Measurements from ENCODE around the gene CUL5. TPM values are rescaled to one million over a fixed set of nuclear protein-coding genes. Genes with fewer than 3 reads are reported as not detected.

CUL5 gene
- polyA plus RNA-seq, 1 donor (not counting 4 experiments of a cell fraction or from before 2014, with no cell fraction given): 15.1 TPM

- DNase-seq (ENCODE audit: low read depth, low spot score) (no peak), FAIRE-seq (no peak)
- H3K27ac ChIP-seq (ENCODE audit: control insufficient read depth, insufficient read depth, low read length): no peak overlapping the region
- H2AFZ ChIP-seq (ENCODE audit: control insufficient read depth, low read length): no peak overlapping the region
- H3K36me3 ChIP-seq (ENCODE audit: control insufficient read depth in 2 of 2, extremely low read depth in 1 of 2, insufficient read depth in 2 of 2, low read length in 2 of 2): peaks cover 11 to 18% of the 10 kb centered on the region in 2 experiments
- no peaks in the 10 kb centered on the region for H3K9me1 ChIP-seq (ENCODE audit: control insufficient read depth, extremely low read depth, insufficient read depth, low read length)
- no peaks in the 10 kb centered on the region for H3K9me3 ChIP-seq (ENCODE audit: control insufficient read depth, low read depth, low read length)
- H3K4me2 ChIP-seq (ENCODE audit: control insufficient read depth, extremely low read depth, insufficient read depth, low read depth, low read length): no peak overlapping the region
- no peaks in the 10 kb centered on the region for H4K20me1 ChIP-seq (ENCODE audit: control insufficient read depth, extremely low read depth, insufficient read depth, low read length)
- H3K4me1 ChIP-seq (ENCODE audit: control insufficient read depth, extremely low read depth, insufficient read depth, low read length): no peaks in the 10 kb centered on the region
- no peak overlapping the region for H3K9ac ChIP-seq (ENCODE audit: control insufficient read depth, extremely low read depth, insufficient read depth, low read length)
- no peak overlapping the region for H3K4me3 ChIP-seq (ENCODE audit: control insufficient read depth in 2 of 3, extremely low read depth in 1 of 3, insufficient read depth in 2 of 3, low read depth in 1 of 3, low read length in 3 of 3)
- no peaks in the 10 kb centered on the region for H3K27me3 ChIP-seq (ENCODE audit: control insufficient read depth, extremely low read depth, insufficient read depth, low read length)
- no peaks in the 10 kb centered on the region for H3K79me2 ChIP-seq (ENCODE audit: control insufficient read depth, insufficient read depth, low read length)
- no peak for TF ChIP-seq CTCF (optimal IDR thresholded peaks at IDR 0.05 in 1 of 3, IDR thresholded peaks at IDR 0.05 in 1 of 3, conservative IDR thresholded peaks at IDR 0.05 in 1 of 3; ENCODE audit: extremely low read depth in 1 of 3, insufficient read depth in 2 of 3, low read length in 3 of 3)
- dilution Hi-C loops (cut with MboI; ENCODE audit: extremely low pct_ligation_motif_present, low sequenced_read_pairs): no loop called here
These were observed 138.5 kb downstream of the CUL5 start for GRCh38 chr11:108147150-108147549.

- H3K4me2 ChIP-seq (ENCODE audit: control insufficient read depth, extremely low read depth, insufficient read depth, low read depth, low read length): no peak overlapping the region
- H3K27ac ChIP-seq (ENCODE audit: control insufficient read depth, insufficient read depth, low read length): no peak overlapping the region
- FAIRE-seq (no peak), DNase-seq (ENCODE audit: low read depth, low spot score) (no peak)
- no peak overlapping the region for H3K4me3 ChIP-seq (ENCODE audit: control insufficient read depth in 2 of 3, extremely low read depth in 1 of 3, insufficient read depth in 2 of 3, low read depth in 1 of 3, low read length in 3 of 3)
- H3K9me1 ChIP-seq (ENCODE audit: control insufficient read depth, extremely low read depth, insufficient read depth, low read length): no peaks in the 10 kb centered on the region
- no peaks in the 10 kb centered on the region for H3K9me3 ChIP-seq (ENCODE audit: control insufficient read depth, low read depth, low read length)
- no peaks in the 10 kb centered on the region for H4K20me1 ChIP-seq (ENCODE audit: control insufficient read depth, extremely low read depth, insufficient read depth, low read length)
- H3K9ac ChIP-seq (ENCODE audit: control insufficient read depth, extremely low read depth, insufficient read depth, low read length): no peak overlapping the region
- TF ChIP-seq CTCF (optimal IDR thresholded peaks at IDR 0.05 in 1 of 3, IDR thresholded peaks at IDR 0.05 in 1 of 3, conservative IDR thresholded peaks at IDR 0.05 in 1 of 3; ENCODE audit: extremely low read depth in 1 of 3, insufficient read depth in 2 of 3, low read length in 3 of 3): no peak
- no peak for TF ChIP-seq EZH2 (IDR thresholded peaks at IDR 0.05; ENCODE audit: low read length)
- H3K27me3 ChIP-seq (ENCODE audit: control insufficient read depth, extremely low read depth, insufficient read depth, low read length): no peaks in the 10 kb centered on the region
- no peaks in the 10 kb centered on the region for H3K79me2 ChIP-seq (ENCODE audit: control insufficient read depth, insufficient read depth, low read length)
- peaks cover 8 to 15% of the 10 kb centered on the region in 2 experiments for H3K36me3 ChIP-seq (ENCODE audit: control insufficient read depth in 2 of 2, extremely low read depth in 1 of 2, insufficient read depth in 2 of 2, low read length in 2 of 2)
- dilution Hi-C loops (cut with MboI; ENCODE audit: extremely low pct_ligation_motif_present, low sequenced_read_pairs): no loop called here
- no peaks in the 10 kb centered on the region for H3K4me1 ChIP-seq (ENCODE audit: control insufficient read depth, extremely low read depth, insufficient read depth, low read length)
- H2AFZ ChIP-seq (ENCODE audit: control insufficient read depth, low read length): no peak overlapping the region
These were observed 139.9 kb downstream of the CUL5 start for GRCh38 chr11:108148556-108148955.
